ENCODE results near the gene PEPD.

DNA sequence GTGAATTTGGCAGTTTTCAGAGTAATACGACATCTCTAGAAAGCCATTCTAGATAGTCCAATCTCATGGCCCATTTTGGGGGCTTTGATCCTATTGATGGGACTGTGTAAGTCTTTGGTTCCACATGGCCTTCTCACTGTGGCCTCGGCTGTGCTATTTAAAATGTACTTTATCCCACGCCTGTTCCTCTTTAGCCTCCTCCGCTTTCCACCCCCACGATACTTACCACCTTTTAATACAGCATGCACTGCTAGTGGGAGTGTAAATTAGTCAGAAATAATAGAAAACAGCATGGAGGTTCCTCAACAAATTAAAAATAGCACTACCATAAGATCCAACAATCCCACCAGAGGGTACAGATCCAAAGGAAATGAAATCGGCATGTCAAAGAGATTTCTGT is 176.4 kb downstream of the PEPD start:
- TF ChIP-seq POLR2AphosphoS5 (IDR thresholded peaks at IDR 0.05; ENCODE audit: low read depth) = no peak
- TF ChIP-seq, protein P1, sequence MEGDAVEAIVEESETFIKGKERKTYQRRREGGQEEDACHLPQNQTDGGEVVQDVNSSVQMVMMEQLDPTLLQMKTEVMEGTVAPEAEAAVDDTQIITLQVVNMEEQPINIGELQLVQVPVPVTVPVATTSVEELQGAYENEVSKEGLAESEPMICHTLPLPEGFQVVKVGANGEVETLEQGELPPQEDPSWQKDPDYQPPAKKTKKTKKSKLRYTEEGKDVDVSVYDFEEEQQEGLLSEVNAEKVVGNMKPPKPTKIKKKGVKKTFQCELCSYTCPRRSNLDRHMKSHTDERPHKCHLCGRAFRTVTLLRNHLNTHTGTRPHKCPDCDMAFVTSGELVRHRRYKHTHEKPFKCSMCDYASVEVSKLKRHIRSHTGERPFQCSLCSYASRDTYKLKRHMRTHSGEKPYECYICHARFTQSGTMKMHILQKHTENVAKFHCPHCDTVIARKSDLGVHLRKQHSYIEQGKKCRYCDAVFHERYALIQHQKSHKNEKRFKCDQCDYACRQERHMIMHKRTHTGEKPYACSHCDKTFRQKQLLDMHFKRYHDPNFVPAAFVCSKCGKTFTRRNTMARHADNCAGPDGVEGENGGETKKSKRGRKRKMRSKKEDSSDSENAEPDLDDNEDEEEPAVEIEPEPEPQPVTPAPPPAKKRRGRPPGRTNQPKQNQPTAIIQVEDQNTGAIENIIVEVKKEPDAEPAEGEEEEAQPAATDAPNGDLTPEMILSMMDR (IDR thresholded peaks at IDR 0.05; ENCODE audit: insufficient read depth, low read length) = no peak
- TF ChIP-seq GABPA (IDR thresholded peaks at IDR 0.05; ENCODE audit: low read depth) = no peak
- TF ChIP-seq, protein P2, sequence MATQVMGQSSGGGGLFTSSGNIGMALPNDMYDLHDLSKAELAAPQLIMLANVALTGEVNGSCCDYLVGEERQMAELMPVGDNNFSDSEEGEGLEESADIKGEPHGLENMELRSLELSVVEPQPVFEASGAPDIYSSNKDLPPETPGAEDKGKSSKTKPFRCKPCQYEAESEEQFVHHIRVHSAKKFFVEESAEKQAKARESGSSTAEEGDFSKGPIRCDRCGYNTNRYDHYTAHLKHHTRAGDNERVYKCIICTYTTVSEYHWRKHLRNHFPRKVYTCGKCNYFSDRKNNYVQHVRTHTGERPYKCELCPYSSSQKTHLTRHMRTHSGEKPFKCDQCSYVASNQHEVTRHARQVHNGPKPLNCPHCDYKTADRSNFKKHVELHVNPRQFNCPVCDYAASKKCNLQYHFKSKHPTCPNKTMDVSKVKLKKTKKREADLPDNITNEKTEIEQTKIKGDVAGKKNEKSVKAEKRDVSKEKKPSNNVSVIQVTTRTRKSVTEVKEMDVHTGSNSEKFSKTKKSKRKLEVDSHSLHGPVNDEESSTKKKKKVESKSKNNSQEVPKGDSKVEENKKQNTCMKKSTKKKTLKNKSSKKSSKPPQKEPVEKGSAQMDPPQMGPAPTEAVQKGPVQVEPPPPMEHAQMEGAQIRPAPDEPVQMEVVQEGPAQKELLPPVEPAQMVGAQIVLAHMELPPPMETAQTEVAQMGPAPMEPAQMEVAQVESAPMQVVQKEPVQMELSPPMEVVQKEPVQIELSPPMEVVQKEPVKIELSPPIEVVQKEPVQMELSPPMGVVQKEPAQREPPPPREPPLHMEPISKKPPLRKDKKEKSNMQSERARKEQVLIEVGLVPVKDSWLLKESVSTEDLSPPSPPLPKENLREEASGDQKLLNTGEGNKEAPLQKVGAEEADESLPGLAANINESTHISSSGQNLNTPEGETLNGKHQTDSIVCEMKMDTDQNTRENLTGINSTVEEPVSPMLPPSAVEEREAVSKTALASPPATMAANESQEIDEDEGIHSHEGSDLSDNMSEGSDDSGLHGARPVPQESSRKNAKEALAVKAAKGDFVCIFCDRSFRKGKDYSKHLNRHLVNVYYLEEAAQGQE (IDR thresholded peaks at IDR 0.05; ENCODE audit: insufficient replicate concordance, low read depth) = no peak
- no peak for TF ChIP-seq SPI1 (IDR thresholded peaks at IDR 0.05; ENCODE audit: borderline replicate concordance, low read depth)

Data from HL-60 (cell line).